WERI-Rb-1 (cell line): ENCODE results near the gene SEC24C.

Experiments
- DNase-seq: peaks from one replicate; pipeline ENCODE4 v3.0.0-alpha.2; 2020
- H3K27ac ChIP-seq: fragments of 250-450 bp; sonication (Bioruptor Pico); 2 replicates; pipeline ENCODE4 v1.5.1; 2020; ENCODE audit warnings: mild to moderate bottlenecking, moderate library complexity
- H3K27me3 ChIP-seq: fragments of 250-450 bp; sonication (Bioruptor Pico); 2 replicates; pipeline ENCODE4 v1.5.1; 2021; ENCODE audit warnings: mild to moderate bottlenecking, low read depth, moderate library complexity; ENCODE audit not compliant: insufficient read depth, severe bottlenecking
- H3K36me3 ChIP-seq: fragments of 250-450 bp; sonication (Bioruptor Pico); 2 replicates; pipeline ENCODE4 v1.5.1; 2020; ENCODE audit warnings: mild to moderate bottlenecking, moderate library complexity
- H3K4me3 ChIP-seq: 2 replicates; pipeline ENCODE4 v1.5.1; 2011; ENCODE audit warnings: low read depth, mild to moderate bottlenecking, control low read depth, low read length
- H3K9me3 ChIP-seq: fragments of 250-450 bp; sonication (Bioruptor Pico); 2 replicates; pipeline ENCODE4 v1.5.1; 2021; ENCODE audit warnings: mild to moderate bottlenecking, moderate library complexity; ENCODE audit not compliant: severe bottlenecking
- TF ChIP-seq, protein P1 (sequence below): IDR thresholded peaks from 2 replicates; pipeline ENCODE4 v1.5.1; 2011; ENCODE audit warnings: low read depth, mild to moderate bottlenecking, control low read depth, inconsistent platforms, low read length

SEC24C gene

DNA sequence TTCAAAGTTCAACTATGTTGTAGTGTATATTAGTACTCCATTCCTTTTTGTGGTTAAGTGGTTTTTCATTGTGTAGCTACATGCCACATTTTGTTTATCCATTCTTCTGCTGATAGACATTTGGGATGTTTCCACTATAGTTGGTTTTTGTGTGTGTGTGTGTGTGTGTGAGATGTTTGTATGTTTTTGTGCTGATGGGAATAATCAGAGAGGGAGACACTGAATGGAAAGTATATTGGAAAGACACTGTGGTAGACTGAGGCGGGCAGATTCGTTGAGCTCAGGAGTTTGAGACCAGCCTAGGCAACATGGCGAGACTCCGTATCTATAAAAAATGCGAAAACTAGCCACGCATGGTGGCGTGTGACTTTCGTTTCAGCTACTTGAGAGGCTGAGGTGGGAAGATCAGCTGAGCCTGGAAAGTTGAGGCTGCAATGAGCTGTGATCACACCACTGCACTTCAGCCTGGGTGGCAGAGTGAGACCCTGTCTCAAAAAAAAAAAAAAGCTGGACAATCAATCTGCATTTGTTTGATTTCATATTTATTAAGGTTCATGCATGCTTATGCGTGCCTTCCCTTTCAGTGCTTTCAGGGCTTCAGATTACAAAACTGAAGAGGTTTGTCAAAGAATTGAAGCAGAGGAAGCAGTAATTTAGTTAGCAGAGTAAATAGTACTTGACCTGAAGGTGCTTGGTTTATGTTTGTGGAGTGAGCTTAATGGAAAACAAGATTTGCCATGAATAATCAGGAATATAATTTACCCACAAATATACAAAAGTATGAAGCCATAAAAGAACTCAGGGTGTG lies 14.7 kb downstream of the SEC24C start:
- TF ChIP-seq, protein P1, sequence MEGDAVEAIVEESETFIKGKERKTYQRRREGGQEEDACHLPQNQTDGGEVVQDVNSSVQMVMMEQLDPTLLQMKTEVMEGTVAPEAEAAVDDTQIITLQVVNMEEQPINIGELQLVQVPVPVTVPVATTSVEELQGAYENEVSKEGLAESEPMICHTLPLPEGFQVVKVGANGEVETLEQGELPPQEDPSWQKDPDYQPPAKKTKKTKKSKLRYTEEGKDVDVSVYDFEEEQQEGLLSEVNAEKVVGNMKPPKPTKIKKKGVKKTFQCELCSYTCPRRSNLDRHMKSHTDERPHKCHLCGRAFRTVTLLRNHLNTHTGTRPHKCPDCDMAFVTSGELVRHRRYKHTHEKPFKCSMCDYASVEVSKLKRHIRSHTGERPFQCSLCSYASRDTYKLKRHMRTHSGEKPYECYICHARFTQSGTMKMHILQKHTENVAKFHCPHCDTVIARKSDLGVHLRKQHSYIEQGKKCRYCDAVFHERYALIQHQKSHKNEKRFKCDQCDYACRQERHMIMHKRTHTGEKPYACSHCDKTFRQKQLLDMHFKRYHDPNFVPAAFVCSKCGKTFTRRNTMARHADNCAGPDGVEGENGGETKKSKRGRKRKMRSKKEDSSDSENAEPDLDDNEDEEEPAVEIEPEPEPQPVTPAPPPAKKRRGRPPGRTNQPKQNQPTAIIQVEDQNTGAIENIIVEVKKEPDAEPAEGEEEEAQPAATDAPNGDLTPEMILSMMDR = no peak
- Histone ChIP-seq H3K36me3 (peaks cover 50% of the 10 kb centered on the region), H3K9me3 (no peaks in the 10 kb centered on the region), H3K4me3 (no peak overlapping the region), H3K27me3 (no peaks in the 10 kb centered on the region), H3K27ac (no peak overlapping the region)
- no peak for DNase-seq

DNA sequence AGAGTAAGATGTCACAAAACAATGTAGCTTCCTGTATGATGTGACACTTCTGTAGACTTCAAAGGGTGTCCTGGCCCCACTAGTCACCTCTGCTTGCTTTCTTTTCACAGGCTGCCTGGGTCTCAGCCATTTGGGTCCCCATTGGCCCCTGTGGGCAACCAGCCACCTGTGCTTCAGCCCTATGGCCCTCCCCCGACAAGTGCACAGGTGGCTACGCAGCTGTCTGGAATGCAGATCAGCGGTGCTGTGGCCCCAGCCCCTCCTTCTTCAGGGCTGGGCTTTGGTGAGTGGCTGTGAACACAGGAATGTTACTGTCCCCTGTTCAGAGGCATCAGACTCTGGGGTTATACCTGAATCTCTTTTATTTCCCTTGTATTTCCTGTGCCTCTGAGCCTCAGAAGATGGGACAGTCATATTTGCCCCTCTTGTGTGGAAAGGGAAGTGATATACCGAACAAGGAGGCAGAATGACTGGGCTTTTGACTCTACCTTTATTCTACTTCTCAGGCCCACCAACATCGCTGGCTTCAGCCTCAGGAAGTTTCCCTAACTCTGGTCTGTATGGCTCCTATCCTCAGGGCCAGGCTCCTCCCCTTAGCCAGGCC lies 15.4 kb downstream of the SEC24C start:
- H3K4me3 ChIP-seq = no peak overlapping the region
- no peak overlapping the region for H3K27ac ChIP-seq
- peak; percentile 38 for DNase-seq
- no peaks in the 10 kb centered on the region for H3K9me3 ChIP-seq
- H3K27me3 ChIP-seq = no peaks in the 10 kb centered on the region
- TF ChIP-seq, protein P1 = no peak
- H3K36me3 ChIP-seq = peaks cover 49% of the 10 kb centered on the region

DNA sequence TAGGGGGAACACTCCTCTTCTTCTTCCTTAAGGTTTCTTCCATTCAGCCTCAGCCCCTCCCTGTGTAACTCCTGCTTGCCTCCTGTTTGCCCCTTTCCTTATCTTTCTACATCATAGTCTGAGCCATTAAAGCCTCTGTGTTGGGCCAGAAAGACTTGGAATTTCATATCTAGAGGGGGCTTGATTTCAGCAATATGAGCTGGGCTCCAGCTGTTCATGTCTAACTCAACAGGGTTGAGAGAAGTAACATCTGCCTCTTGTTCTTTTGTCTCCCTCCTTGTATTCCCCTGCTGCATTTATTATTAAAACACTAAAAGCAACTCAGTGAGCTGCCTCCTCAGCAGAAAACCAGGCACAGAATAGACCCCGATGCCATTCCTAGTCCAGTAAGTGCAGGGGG lies 17.6 kb downstream of the SEC24C start:
- no peak for DNase-seq
- TF ChIP-seq, protein P1 = no peak
- H3K36me3 ChIP-seq = peaks cover 68% of the 10 kb centered on the region
- H3K4me3 ChIP-seq = no peak overlapping the region
- H3K27ac ChIP-seq = no peak overlapping the region
- no peaks in the 10 kb centered on the region for H3K9me3 ChIP-seq
- H3K27me3 ChIP-seq = no peaks in the 10 kb centered on the region

DNA sequence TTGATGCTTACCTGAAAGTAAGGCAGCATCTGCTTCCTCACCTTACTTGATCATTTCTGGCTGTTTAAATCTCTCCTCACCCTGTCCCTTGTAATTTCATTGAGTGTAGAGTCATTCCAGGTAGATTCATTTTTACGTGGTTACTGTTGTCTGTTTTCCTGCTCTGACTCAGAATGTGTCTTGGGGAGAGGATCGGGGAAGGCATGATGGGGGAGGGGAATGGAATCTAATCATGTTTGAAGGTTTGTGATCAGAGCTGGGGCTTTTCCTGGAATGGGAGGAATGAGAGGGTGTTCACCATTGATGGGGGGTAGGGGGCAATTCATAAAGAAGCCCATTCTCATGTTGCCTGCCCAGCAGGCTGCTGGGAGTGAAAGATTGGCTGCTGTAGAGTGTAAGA lies 18.7 kb downstream of the SEC24C start:
- no peak overlapping the region for H3K4me3 ChIP-seq
- TF ChIP-seq, protein P1 = no peak
- H3K27me3 ChIP-seq = no peaks in the 10 kb centered on the region
- no peak overlapping the region for H3K27ac ChIP-seq
- DNase-seq = no peak
- peaks cover 79% of the 10 kb centered on the region for H3K36me3 ChIP-seq
- H3K9me3 ChIP-seq = no peaks in the 10 kb centered on the region

- Histone ChIP-seq H3K36me3 (peaks cover 83% of the 10 kb centered on the region), H3K27ac (no peak overlapping the region)
- no peak for DNase-seq
Observed at GRCh38 chr10:73763343-73763742, 19.2 kb downstream of the SEC24C start.

More at GRCh38 chr10:73763343-73763742, 19.2 kb downstream of the SEC24C start:
- TF ChIP-seq, protein P1 = no peak
- no peaks in the 10 kb centered on the region for H3K9me3 ChIP-seq
- H3K4me3 ChIP-seq = no peak overlapping the region
- no peaks in the 10 kb centered on the region for H3K27me3 ChIP-seq
